ENCODE results near the gene SCAMP2.

DNA sequence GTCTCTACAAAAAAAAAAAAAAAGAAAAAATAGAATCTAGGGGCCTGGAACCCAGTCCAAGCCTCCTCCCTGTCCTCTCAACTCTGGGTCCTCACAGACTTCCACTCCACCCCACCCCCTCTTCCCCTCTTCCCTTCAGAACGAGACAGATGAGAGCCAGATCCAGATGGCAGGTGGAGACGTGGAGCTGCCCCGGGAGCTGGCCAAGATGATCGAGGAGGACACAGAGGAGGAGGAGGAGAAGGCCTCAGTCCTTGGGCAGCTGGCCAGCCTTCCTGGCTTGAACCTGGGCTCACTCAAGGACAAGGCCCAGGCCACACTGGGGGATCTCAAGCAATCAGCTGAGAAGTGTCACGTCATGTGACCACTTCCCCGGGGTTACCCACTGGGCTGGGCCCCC is 43.2 kb downstream of the SCAMP2 start:
- TF ChIP-seq, protein P1, sequence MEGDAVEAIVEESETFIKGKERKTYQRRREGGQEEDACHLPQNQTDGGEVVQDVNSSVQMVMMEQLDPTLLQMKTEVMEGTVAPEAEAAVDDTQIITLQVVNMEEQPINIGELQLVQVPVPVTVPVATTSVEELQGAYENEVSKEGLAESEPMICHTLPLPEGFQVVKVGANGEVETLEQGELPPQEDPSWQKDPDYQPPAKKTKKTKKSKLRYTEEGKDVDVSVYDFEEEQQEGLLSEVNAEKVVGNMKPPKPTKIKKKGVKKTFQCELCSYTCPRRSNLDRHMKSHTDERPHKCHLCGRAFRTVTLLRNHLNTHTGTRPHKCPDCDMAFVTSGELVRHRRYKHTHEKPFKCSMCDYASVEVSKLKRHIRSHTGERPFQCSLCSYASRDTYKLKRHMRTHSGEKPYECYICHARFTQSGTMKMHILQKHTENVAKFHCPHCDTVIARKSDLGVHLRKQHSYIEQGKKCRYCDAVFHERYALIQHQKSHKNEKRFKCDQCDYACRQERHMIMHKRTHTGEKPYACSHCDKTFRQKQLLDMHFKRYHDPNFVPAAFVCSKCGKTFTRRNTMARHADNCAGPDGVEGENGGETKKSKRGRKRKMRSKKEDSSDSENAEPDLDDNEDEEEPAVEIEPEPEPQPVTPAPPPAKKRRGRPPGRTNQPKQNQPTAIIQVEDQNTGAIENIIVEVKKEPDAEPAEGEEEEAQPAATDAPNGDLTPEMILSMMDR (conservative IDR thresholded peaks at IDR 0.05; ENCODE audit: low read depth in 2 of 2): no peak
- no peak for TF ChIP-seq EZH2 (IDR thresholded peaks at IDR 0.05; ENCODE audit: low read depth, unreplicated experiment)
- no peak for TF ChIP-seq REST (IDR thresholded peaks at IDR 0.05; ENCODE audit: unreplicated experiment)
- TF ChIP-seq ZNF114 (CRISPR knock-in tag; IDR thresholded peaks at IDR 0.05): no peak
- TF ChIP-seq CREB1 (CRISPR knock-in tag; IDR thresholded peaks at IDR 0.05; ENCODE audit: low read depth): no peak
- no peak for TF ChIP-seq POLR2AphosphoS5 (IDR thresholded peaks at IDR 0.05; ENCODE audit: low read depth)
- TF ChIP-seq JUNB (IDR thresholded peaks at IDR 0.05; ENCODE audit: unreplicated experiment): no peak

All from GM23338 (cell line).